ENCODE data around the gene OPTC. TPM values are rescaled to one million over a fixed set of nuclear protein-coding genes. Genes with fewer than 3 reads are reported as not detected.

OPTC gene
- polyA plus RNA-seq, 1 donor: not detected

DNA sequence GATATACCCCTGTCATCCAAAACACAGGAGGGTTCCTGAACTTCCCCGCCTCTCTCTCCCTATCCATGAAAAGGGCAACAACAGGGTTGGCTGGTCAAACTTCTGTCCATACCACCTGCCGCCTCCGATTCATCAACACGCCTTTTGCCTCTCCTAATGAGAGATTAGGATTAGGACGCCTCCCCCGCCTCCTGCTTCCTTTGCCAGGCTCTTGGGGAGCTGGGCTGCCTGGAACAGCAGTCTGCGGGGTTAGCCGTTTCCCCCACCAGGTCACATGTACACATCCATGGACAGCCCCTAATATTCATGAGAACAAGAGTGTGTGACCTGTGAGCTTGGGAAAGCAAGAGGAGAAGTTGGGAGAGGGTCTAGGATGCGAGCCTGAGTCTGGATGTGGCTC is 2.3 kb upstream of the OPTC start:
- DNase-seq (ENCODE audit: low read depth): no peak

GRCh38 chr1:203492082-203492747 is 1.7 kb upstream of the OPTC start:
- DNase-seq (ENCODE audit: low read depth): no peak

GRCh38 chr1:203492748-203493130 is 1.2 kb upstream of the OPTC start:
- no peak for DNase-seq (ENCODE audit: low read depth)

GRCh38 chr1:203495845-203496244 is 1.9 kb downstream of the OPTC start:
- DNase-seq (ENCODE audit: low read depth): no peak

DNA sequence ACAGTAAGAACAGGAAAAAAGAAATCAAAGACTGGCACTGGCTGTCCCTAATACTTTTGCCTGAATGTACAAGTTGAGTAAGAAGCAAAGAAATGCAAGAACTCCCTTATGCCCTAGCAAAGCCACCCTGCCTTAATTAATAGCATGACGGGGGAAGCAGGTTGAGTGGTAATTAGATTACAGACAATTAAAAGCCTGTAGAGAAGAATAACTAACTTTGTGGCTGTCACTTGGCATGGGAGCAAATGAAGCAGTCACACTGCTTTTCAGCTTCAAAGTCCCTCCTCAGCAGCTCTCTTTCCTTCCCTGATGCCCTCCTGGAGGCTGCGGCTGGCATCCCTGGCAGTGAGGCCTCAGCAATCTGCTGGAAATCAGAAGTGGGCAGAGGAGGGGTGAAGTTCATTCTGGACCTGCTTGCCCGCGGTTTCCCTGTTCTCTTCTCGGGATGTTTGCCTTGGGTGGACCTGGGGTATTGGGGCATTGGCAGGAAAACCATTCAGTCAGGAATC is 3.4 kb downstream of the OPTC start:
- no peak for DNase-seq (ENCODE audit: low read depth)

- no peak for DNase-seq (ENCODE audit: low read depth)
Observed at GRCh38 chr1:203499643-203500278, 5.8 kb downstream of the OPTC start.

GRCh38 chr1:203500279-203500678 is 6.3 kb downstream of the OPTC start:
- no peak for DNase-seq (ENCODE audit: low read depth)

DNA sequence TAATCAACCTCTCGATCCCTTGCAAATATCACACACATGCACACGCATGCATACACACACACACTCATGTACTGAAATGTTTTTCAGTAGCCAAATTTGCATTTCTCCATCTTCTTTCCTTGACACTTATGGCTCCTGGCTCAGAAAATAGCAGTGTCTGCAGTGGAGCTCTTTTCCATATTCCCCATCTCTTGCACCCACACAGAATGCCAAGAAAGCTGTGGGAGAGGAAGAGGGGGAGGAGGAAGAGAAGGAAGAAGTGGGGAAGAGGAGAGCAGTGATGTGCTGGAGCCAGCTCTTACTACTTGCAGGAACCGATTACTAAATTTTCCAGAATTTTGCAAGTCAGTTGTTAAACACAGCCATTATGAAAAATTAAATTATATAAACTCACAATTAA is 9.9 kb downstream of the OPTC start:
- no peak for DNase-seq (ENCODE audit: low read depth)

- DNase-seq (ENCODE audit: low read depth): no peak
Observed at GRCh38 chr1:203504400-203505250, 10.7 kb downstream of the OPTC start.

GRCh38 chr1:203505526-203506204 is 11.7 kb downstream of the OPTC start:
- no peak for DNase-seq (ENCODE audit: low read depth)

GRCh38 chr1:203506858-203507626 is 13.1 kb downstream of the OPTC start:
- DNase-seq (ENCODE audit: low read depth): no peak

GRCh38 chr1:203507759-203508158 is 13.8 kb downstream of the OPTC start:
- no peak for DNase-seq (ENCODE audit: low read depth)

DNA sequence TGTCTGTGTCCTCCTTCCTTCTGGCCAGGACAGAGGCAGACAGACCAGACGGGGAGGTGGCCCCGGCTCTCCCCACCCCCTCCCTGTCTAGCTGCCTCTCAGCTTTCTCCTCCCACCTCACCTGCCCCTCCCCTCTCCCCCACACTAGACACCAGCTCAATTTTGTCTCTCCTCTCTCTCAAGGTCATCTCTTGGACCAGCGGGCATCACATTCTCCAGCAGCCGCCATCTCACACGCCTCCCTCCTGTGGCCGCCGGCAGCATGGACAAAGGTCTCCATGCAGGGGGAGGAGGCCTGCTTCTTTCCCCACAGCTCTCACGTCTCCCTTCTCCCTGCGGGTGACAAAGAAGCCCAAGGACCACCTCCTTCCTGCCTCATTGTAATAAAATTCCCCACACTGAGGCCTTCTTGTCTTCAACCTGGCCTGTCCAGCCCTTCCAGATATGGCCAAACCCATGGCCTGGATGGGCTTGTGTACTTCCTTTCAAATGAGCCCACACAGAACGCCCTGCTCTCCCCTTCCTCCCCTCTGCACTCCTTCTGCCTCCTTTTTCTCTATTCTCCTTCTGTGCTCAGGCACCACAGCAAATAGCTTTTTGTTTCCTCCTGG is 14.6 kb downstream of the OPTC start:
- no peak for DNase-seq (ENCODE audit: low read depth)

- no peak for DNase-seq (ENCODE audit: low read depth)
Observed at GRCh38 chr1:203509135-203509534, 15.2 kb downstream of the OPTC start.

GRCh38 chr1:203511513-203511912 is 17.6 kb downstream of the OPTC start:
- no peak for DNase-seq (ENCODE audit: low read depth)

GRCh38 chr1:203511930-203512329 is 18.0 kb downstream of the OPTC start:
- DNase-seq (ENCODE audit: low read depth): no peak

GRCh38 chr1:203512517-203512847 is 18.5 kb downstream of the OPTC start:
- DNase-seq (ENCODE audit: low read depth): no peak

GRCh38 chr1:203512848-203513584 is 19.1 kb downstream of the OPTC start:
- no peak for DNase-seq (ENCODE audit: low read depth)

- no peak for DNase-seq (ENCODE audit: low read depth)
Observed at GRCh38 chr1:203513585-203514031, 19.7 kb downstream of the OPTC start.

DNA sequence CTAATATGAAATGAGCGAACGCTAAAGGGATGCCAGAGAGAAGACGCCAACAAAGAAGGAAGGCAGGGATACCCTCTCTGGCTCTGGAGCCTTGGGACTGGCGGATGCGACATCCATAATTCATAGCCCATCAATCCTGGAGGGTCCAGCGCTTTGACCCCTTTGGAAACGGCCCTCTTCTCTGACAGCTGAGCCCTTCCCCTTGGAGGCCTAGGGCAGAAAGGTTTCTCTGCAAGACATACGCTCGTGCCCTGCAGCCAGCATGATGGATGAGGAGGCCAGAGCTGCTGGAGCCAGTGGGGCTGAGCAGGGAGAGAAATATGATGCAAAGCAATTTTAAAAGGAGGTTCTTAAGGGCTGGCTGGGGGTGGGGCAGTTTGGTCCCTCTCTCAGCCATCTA is 22.2 kb downstream of the OPTC start:
- no peak for DNase-seq (ENCODE audit: low read depth)

Measured in forelimb muscle (tissue), 1 donor.